Measurements from ENCODE around the gene LDHB. TPM values are rescaled to one million over a fixed set of nuclear protein-coding genes. Genes with fewer than 3 reads are reported as not detected.

LDHB gene
- total RNA-seq, 3 donors from 2014 or later = 95.4 to 347 (median 252) TPM

DNA sequence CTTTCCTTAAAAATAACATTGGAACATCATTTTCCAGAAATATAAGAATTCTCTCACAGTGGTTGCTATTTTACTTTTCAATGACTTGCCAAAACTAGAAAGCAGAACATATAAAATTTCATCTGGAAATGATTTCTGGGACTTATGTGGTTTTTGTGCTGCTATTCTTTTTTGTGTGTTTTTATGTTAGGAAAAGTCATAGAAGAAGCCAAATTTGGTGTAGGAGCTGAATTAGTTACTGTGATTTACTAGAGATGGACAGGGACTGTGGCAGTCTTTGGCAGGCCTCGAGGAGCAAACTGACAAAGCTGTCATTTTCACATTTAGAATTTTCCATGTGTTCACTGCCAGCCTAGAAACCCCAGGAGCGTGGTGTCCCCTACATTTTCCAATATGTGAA, 38.3 kb upstream of the LDHB start:
- TF ChIP-seq, protein P1, sequence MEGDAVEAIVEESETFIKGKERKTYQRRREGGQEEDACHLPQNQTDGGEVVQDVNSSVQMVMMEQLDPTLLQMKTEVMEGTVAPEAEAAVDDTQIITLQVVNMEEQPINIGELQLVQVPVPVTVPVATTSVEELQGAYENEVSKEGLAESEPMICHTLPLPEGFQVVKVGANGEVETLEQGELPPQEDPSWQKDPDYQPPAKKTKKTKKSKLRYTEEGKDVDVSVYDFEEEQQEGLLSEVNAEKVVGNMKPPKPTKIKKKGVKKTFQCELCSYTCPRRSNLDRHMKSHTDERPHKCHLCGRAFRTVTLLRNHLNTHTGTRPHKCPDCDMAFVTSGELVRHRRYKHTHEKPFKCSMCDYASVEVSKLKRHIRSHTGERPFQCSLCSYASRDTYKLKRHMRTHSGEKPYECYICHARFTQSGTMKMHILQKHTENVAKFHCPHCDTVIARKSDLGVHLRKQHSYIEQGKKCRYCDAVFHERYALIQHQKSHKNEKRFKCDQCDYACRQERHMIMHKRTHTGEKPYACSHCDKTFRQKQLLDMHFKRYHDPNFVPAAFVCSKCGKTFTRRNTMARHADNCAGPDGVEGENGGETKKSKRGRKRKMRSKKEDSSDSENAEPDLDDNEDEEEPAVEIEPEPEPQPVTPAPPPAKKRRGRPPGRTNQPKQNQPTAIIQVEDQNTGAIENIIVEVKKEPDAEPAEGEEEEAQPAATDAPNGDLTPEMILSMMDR (IDR thresholded peaks at IDR 0.05) = no peak
- Histone ChIP-seq H3K4me3 (no peak overlapping the region), H3K4me1 (ENCODE audit: low read depth) (no peaks in the 10 kb centered on the region), H3K9me3 (no peaks in the 10 kb centered on the region), H3K36me3 (ENCODE audit: low read depth) (no peaks in the 10 kb centered on the region)
- DNase-seq (no peak), ATAC-seq (no peak)
- intact Hi-C loops (cut with DNase I, micrococcal nuclease) = loop anchor here in 1 of 2 donors (10.0 kb wide), 2 partner anchors 299 to 749 kb away; no protein-coding TSS in a partner anchor

DNA sequence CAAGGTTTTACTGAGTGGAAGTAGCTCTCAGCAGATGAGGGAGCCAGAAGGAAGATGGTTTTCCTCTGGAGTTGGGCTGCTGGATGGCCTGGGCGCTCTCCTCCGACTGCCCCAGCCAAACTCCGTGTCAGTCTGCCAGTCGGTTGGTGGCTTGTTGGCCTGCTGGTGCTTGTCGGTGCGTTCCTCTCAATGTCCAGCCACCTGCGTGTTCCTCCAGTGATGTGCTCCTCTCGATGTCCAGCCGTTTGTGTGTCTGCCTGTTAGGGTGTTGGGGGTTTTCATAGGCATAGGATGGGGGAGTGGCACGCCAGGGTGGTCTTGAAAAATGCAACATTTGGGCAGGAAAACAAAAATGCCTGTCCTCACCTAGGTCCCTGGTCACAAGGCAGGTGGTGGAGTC, 37.0 kb upstream of the LDHB start:
- ATAC-seq (no peak), DNase-seq (no peak)
- Histone ChIP-seq H3K36me3 (ENCODE audit: low read depth) (no peaks in the 10 kb centered on the region), H3K9me3 (peaks cover under 1% of the 10 kb centered on the region), H3K4me3 (no peak overlapping the region), H3K4me1 (ENCODE audit: low read depth) (no peaks in the 10 kb centered on the region)
- intact Hi-C loops (cut with DNase I, micrococcal nuclease) = loop anchor here (5.0 to 10.0 kb wide), 3 partner anchors 298 to 750 kb away; no protein-coding TSS in a partner anchor
- TF ChIP-seq, protein P1 (IDR thresholded peaks at IDR 0.05) = no peak

DNA sequence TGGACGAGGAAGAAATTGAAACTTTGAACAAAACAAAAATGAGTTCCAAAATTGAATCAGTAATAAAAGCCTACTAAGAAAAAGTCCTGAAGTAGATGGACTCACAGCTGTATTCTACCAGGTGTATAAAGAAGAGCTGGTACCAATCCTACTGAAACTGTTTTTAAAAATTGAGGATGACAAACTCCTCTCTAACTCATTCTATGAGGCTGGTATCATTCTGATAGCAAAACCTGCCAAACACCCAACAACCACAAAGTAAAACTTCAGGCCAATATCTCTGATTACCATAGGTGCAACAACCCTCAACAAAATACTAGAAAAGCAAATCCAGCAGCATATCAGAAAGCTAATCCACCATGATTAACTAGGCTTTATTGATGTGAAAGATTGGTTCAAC, 33.9 kb upstream of the LDHB start:
- H3K9me3 ChIP-seq = peaks cover 7% of the 10 kb centered on the region
- no peaks in the 10 kb centered on the region for H3K36me3 ChIP-seq (ENCODE audit: low read depth)
- TF ChIP-seq, protein P1 (IDR thresholded peaks at IDR 0.05) = no peak
- ATAC-seq (no peak), DNase-seq (no peak)
- no peak overlapping the region for H3K4me3 ChIP-seq
- intact Hi-C loops (cut with DNase I, micrococcal nuclease) = loop anchor here (5.0 to 10.0 kb wide), 3 partner anchors 301 to 753 kb away; no protein-coding TSS in a partner anchor
- no peaks in the 10 kb centered on the region for H3K4me1 ChIP-seq (ENCODE audit: low read depth)

DNA sequence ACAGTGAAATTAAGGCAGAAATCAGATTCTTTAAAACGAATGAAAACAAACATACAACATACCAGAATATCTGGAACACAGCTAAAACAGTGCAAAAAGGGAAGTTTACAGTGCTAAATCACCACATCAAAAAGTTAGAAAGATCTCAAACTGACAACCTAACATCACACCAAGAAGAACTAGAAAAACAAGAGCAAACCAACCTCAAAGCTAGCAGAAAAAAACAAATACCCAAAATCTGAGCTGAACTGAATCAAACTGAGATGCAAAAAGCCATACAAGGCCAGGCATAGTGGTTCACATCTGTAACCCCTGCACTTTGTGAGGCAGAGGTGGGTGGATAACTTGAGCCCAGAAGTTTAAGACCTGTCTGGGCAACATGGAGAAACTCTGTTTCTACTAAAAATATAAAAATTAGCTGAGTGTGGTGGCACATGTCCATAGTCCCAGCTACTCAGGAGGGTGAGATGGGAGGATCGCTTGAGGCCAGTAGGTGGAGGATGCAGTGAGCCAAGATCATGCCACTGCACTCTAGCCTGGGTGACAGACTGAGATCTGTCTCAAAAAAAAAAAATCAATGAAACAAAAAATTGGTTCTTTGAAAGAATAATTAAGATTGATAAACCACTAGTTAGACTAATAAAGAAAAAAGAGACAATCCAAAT, 33.2 kb upstream of the LDHB start:
- peaks cover 7% of the 10 kb centered on the region for H3K9me3 ChIP-seq
- no peak overlapping the region for H3K4me3 ChIP-seq
- intact Hi-C loops (cut with DNase I, micrococcal nuclease) = loop anchor here (5.0 to 10.0 kb wide), 3 partner anchors 301 to 754 kb away; no protein-coding TSS in a partner anchor
- no peaks in the 10 kb centered on the region for H3K4me1 ChIP-seq (ENCODE audit: low read depth)
- ATAC-seq (no peak), DNase-seq (no peak)
- no peaks in the 10 kb centered on the region for H3K36me3 ChIP-seq (ENCODE audit: low read depth)
- TF ChIP-seq, protein P1 (IDR thresholded peaks at IDR 0.05) = no peak

DNA sequence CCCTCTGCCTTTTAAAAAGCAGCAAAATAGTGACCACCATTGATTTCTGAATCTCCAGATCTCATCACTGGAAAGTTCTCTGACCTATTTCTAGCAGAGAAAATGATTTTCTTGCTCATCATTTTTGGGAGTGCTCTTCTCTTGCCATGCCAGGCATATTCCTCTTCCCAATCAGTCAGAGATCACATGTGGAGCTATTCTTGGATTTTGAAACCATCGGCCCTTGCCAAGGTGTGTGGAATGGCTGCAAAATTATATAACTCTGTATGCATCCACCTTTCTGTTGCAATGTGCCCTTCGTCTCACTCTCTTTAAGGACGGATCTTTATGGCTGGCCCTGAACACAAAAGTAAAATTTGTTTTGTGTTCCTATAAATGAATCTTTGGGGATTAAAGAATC, 25.5 kb upstream of the LDHB start:
- TF ChIP-seq, protein P1 (IDR thresholded peaks at IDR 0.05) = no peak
- Histone ChIP-seq H3K4me1 (ENCODE audit: low read depth) (no peaks in the 10 kb centered on the region), H3K4me3 (no peak overlapping the region), H3K36me3 (ENCODE audit: low read depth) (no peaks in the 10 kb centered on the region), H3K9me3 (no peaks in the 10 kb centered on the region)
- no peak for DNase-seq
- no peak for ATAC-seq
- intact Hi-C loops (cut with DNase I, micrococcal nuclease) = loop anchor here in 1 of 2 donors (5.0 kb wide), 1 partner anchor 76 kb away; no protein-coding TSS in a partner anchor

Data from mucosa of descending colon (tissue), 3 donors.